Prostate gland (tissue), 2 donors: ENCODE measurements around the gene BARX1.

ENCODE experiments used
- CTCF ChIP-seq, 4 experiments: fragments of 200-600 bp in 2 of 4; fragments of 450-650 bp in 2 of 4; sonication (generic) in 2 of 4; IDR thresholded peaks; 1 replicate in 3 of 4; 2 replicates in 1 of 4; pipeline ENCODE4 v1.5.1; 2016 to 2019; ENCODE audit warnings: antibody characterized with exemption in 4 of 4, mild to moderate bottlenecking in 2 of 4, moderate library complexity in 2 of 4
- POLR2A ChIP-seq: fragments of 450-650 bp; IDR thresholded peaks from one replicate; pipeline ENCODE4 v1.6.1; 2016; ENCODE audit warnings: antibody characterized with exemption, mild to moderate bottlenecking

DNA sequence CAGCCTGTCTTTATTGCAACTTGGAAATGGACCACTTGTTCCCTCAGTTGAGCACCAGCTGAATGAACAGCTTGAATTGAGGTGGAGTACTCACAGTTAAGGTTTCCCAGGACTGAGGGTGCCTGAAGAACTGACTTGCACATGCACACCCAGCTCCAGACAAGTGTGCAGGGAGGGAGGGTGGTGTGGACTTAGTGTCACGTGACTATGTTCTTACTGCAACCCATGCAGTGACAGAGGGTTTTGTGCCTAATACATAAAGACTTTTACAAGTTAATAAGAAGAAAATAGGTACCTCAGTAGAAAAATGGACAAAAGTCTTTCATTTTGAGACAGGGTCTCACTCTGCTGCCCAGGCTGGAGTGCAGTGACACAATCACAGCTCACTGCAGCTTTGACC lies 18.0 kb downstream of the BARX1 start:
- TF ChIP-seq CTCF (IDR thresholded peaks at IDR 0.05) (no peak), POLR2A (no peak)
